Astrocyte (in vitro differentiated cells and primary cell): ENCODE results near the gene CCDC32.

Experiments
- CTCF ChIP-seq: IDR thresholded peaks from 2 replicates; pipeline ENCODE4 v1.5.1; 2011; ENCODE audit warnings: low read depth, mild to moderate bottlenecking, inconsistent platforms, low read length, moderate library complexity; ENCODE audit not compliant: insufficient read depth
- EZH2 ChIP-seq: IDR thresholded peaks from 2 replicates; pipeline ENCODE4 v1.6.1; 2012; ENCODE audit warnings: mild to moderate bottlenecking, low read length, inconsistent platforms; ENCODE audit not compliant: insufficient read depth

- TF ChIP-seq CTCF (no peak), EZH2 (no peak)
Measured at GRCh38 chr15:40511093-40511471, 53.8 kb downstream of the CCDC32 start.
